ENCODE measurements around the gene NAALADL2. TPM values are rescaled to one million over a fixed set of nuclear protein-coding genes. Genes with fewer than 3 reads are reported as not detected.

The NAALADL2 gene
- total RNA-seq, 1 donor from 2014 or later, result 5.9 TPM

- TF ChIP-seq CTCF (IDR thresholded peaks at IDR 0.05), result no peak
- no peak overlapping the region for H3K27ac ChIP-seq
- H3K27me3 ChIP-seq, result no peaks in the 10 kb centered on the region
- H3K36me3 ChIP-seq, result no peaks in the 10 kb centered on the region
- H3K4me3 ChIP-seq, result no peak overlapping the region
- intact Hi-C loops (cut with DNase I), result no loop called here
- no peaks in the 10 kb centered on the region for H3K9me3 ChIP-seq
- no peaks in the 10 kb centered on the region for H3K4me1 ChIP-seq
- DNase-seq (ENCODE audit: low spot score in 2 of 2), result no peak
Observed at GRCh38 chr3:175111036-175111435, 251.9 kb downstream of the NAALADL2 start.

- Histone ChIP-seq H3K4me1 (no peaks in the 10 kb centered on the region), H3K27ac (no peak overlapping the region), H3K27me3 (no peaks in the 10 kb centered on the region), H3K9me3 (no peaks in the 10 kb centered on the region), H3K36me3 (no peaks in the 10 kb centered on the region), H3K4me3 (no peak overlapping the region)
- DNase-seq (ENCODE audit: low spot score in 2 of 2), result no peak
- intact Hi-C loops (cut with DNase I), result no loop called here
- no peak for TF ChIP-seq CTCF (IDR thresholded peaks at IDR 0.05)
Observed at GRCh38 chr3:175118382-175118941, 259.3 kb downstream of the NAALADL2 start.

GRCh38 chr3:175121225-175121624, 262.1 kb downstream of the NAALADL2 start:
- Histone ChIP-seq H3K36me3 (no peaks in the 10 kb centered on the region), H3K4me1 (no peaks in the 10 kb centered on the region), H3K9me3 (peaks cover 0 to 4% of the 10 kb centered on the region in 2 donors), H3K4me3 (no peak overlapping the region), H3K27me3 (no peaks in the 10 kb centered on the region), H3K27ac (no peak overlapping the region)
- intact Hi-C loops (cut with DNase I), result no loop called here
- no peak for DNase-seq (ENCODE audit: low spot score in 2 of 2)
- TF ChIP-seq CTCF (IDR thresholded peaks at IDR 0.05), result no peak

- intact Hi-C loops (cut with DNase I), result no loop called here
- no peaks in the 10 kb centered on the region for H3K36me3 ChIP-seq
- TF ChIP-seq CTCF (IDR thresholded peaks at IDR 0.05), result no peak
- no peak for DNase-seq (ENCODE audit: low spot score in 2 of 2)
- H3K4me1 ChIP-seq, result no peaks in the 10 kb centered on the region
- H3K27me3 ChIP-seq, result no peaks in the 10 kb centered on the region
- no peak overlapping the region for H3K4me3 ChIP-seq
- no peak overlapping the region for H3K27ac ChIP-seq
- peaks cover 0 to 4% of the 10 kb centered on the region in 2 donors for H3K9me3 ChIP-seq
Observed at GRCh38 chr3:175127075-175127662, 268.0 kb downstream of the NAALADL2 start.

GRCh38 chr3:175129126-175129525, 270.0 kb downstream of the NAALADL2 start:
- no peak for TF ChIP-seq CTCF (IDR thresholded peaks at IDR 0.05)
- Histone ChIP-seq H3K27ac (no peak overlapping the region), H3K36me3 (no peaks in the 10 kb centered on the region), H3K27me3 (no peaks in the 10 kb centered on the region), H3K9me3 (peaks cover 0 to 4% of the 10 kb centered on the region in 2 donors), H3K4me3 (no peak overlapping the region), H3K4me1 (no peaks in the 10 kb centered on the region)
- DNase-seq (ENCODE audit: low spot score in 2 of 2), result no peak
- intact Hi-C loops (cut with DNase I), result no loop called here
